Breast epithelium (tissue), 4 donors: Measurements from ENCODE around the gene ANP32A. TPM values are rescaled to one million over a fixed set of nuclear protein-coding genes. Genes with fewer than 3 reads are reported as not detected.
A peak's percentile ranks its signal among the peaks of the same experiment; 100 is the strongest.

Experiments used
- DNase-seq, 2 donors: peaks; one replicate each; pipeline ENCODE4 v3.0.0-alpha.2; 2019; ENCODE audit warnings: low spot score in 2 of 2
- H3K27ac ChIP-seq, 2 donors: fragments of 200-600 bp; sonication (generic) in 1 of 2; one replicate each; pipeline ENCODE4 v1.5.1; 2016 to 2019; ENCODE audit warnings: mild to moderate bottlenecking in 1 of 2
- H3K27me3 ChIP-seq, 2 donors: fragments of 200-600 bp; sonication (generic) in 1 of 2; one replicate each; pipeline versions ENCODE4 v1.5.1 to v1.6.0; 2017 to 2019; ENCODE audit warnings: control low read depth in 1 of 2, mild to moderate bottlenecking in 1 of 2
- H3K36me3 ChIP-seq: fragments of 200-600 bp; one replicate; pipeline ENCODE4 v1.5.1; 2019
- H3K4me1 ChIP-seq, 2 donors: fragments of 200-600 bp; sonication (generic); one replicate each; pipeline ENCODE4 v1.5.1; 2016 to 2019; ENCODE audit warnings: control low read depth in 1 of 2
- H3K4me3 ChIP-seq, 3 donors: fragments of 200-600 bp; sonication (generic); 1 replicate in 2 of 3; 2 replicates in 1 of 3; pipeline ENCODE4 v1.5.1; 2016 to 2019; ENCODE audit warnings: mild to moderate bottlenecking in 3 of 3, moderate library complexity in 2 of 3
- H3K9me3 ChIP-seq, 2 donors: fragments of 200-600 bp; sonication (generic) in 1 of 2; one replicate each; pipeline ENCODE4 v1.5.1; 2016 to 2019; ENCODE audit warnings: control low read depth in 1 of 2
- CTCF ChIP-seq, 3 donors: fragments of 450-650 bp; IDR thresholded peaks; one replicate each; pipeline ENCODE4 v1.5.1; 2016 to 2017; ENCODE audit warnings: antibody characterized with exemption in 3 of 3, mild to moderate bottlenecking in 3 of 3, moderate library complexity in 3 of 3
- POLR2A ChIP-seq: fragments of 450-650 bp; IDR thresholded peaks from one replicate; pipeline ENCODE4 v1.6.1; 2016; ENCODE audit warnings: antibody characterized with exemption, mild to moderate bottlenecking, moderate library complexity
- POLR2AphosphoS5 ChIP-seq, 3 donors: sonication (generic); formaldehyde crosslinking; IDR thresholded peaks; one replicate each; pipeline ENCODE4 v1.6.1; 2017; ENCODE audit warnings: antibody characterized with exemption in 3 of 3
- intact Hi-C: fragments of 100-400 bp; cut with DNase I; formaldehyde crosslinking; loops from one replicate; pipeline ENCODE4 v1.15.1; 2023; ENCODE audit warnings: low total_unique reads
- total RNA-seq, 3 donors: library from RNA; depleted of rRNA; stranded (reverse); fragments of >200 nt; gene quantifications; one replicate each; pipeline ENCODE4 v1.1.0, GENCODE V29; 2016

Gene ANP32A
- total RNA-seq, 3 donors from 2014 or later, result 57.0 to 63.4 (median 62.8) TPM

- Histone ChIP-seq H3K27ac (peak overlapping the region; percentile 99 to 100), H3K9me3 (no peaks in the 10 kb centered on the region), H3K4me3 (peak overlapping the region; percentile 91 to 98 (median 97)), H3K36me3 (no peaks in the 10 kb centered on the region), H3K27me3 (no peaks in the 10 kb centered on the region), H3K4me1 (peaks cover 0 to 12% of the 10 kb centered on the region in 2 donors)
- DNase-seq, result no peak
- TF ChIP-seq CTCF (IDR thresholded peaks at IDR 0.05), result no peak
- TF ChIP-seq POLR2A, result no peak
- no peak for TF ChIP-seq POLR2AphosphoS5 (IDR thresholded peaks at IDR 0.05)
- intact Hi-C loops, result no loop called here
Observed at GRCh38 chr15:68821190-68821840, 620 bp upstream of the ANP32A start.

- Histone ChIP-seq H3K9me3 (no peaks in the 10 kb centered on the region), H3K27ac (peak overlapping the region; percentile 99 to 100), H3K36me3 (no peaks in the 10 kb centered on the region), H3K4me3 (peak overlapping the region; percentile 91 to 98 (median 97)), H3K4me1 (peaks cover 0 to 20% of the 10 kb centered on the region in 2 donors), H3K27me3 (no peaks in the 10 kb centered on the region)
- intact Hi-C loops, result no loop called here
- peak in 1 of 2 donors; percentile 48 for DNase-seq
- TF ChIP-seq CTCF (IDR thresholded peaks at IDR 0.05) (no peak), POLR2AphosphoS5 (IDR thresholded peaks at IDR 0.05) (peak in 1 of 3 donors; percentile 34)
Observed at GRCh38 chr15:68819495-68820294, 1.0 kb downstream of the ANP32A start.

- Histone ChIP-seq H3K27ac (peak overlapping the region; percentile 99 to 100), H3K4me1 (peaks cover 0 to 20% of the 10 kb centered on the region in 2 donors), H3K36me3 (no peaks in the 10 kb centered on the region), H3K4me3 (peak overlapping the region; percentile 91 to 98 (median 97)), H3K27me3 (no peaks in the 10 kb centered on the region), H3K9me3 (no peaks in the 10 kb centered on the region)
- TF ChIP-seq POLR2AphosphoS5 (IDR thresholded peaks at IDR 0.05) (peak; percentile 25 to 40 (median 40)), POLR2A (peak; percentile 41), CTCF (IDR thresholded peaks at IDR 0.05) (no peak)
- peak; percentile 55 to 58 for DNase-seq
- intact Hi-C loops, result no loop called here
Observed at GRCh38 chr15:68818769-68819494, 1.8 kb downstream of the ANP32A start.

- Histone ChIP-seq H3K4me1 (peaks cover 0 to 22% of the 10 kb centered on the region in 2 donors), H3K9me3 (no peaks in the 10 kb centered on the region), H3K4me3 (peak overlapping the region; percentile 91 to 98 (median 97)), H3K36me3 (no peaks in the 10 kb centered on the region), H3K27me3 (no peaks in the 10 kb centered on the region), H3K27ac (peak overlapping the region; percentile 99 to 100)
- no peak for TF ChIP-seq POLR2A
- TF ChIP-seq POLR2AphosphoS5 (IDR thresholded peaks at IDR 0.05), result peak in 2 of 3 donors; percentile 60 to 63
- DNase-seq, result peak; percentile 64 to 66
- intact Hi-C loops, result no loop called here
Observed at GRCh38 chr15:68818066-68818768, 2.5 kb downstream of the ANP32A start.
